ENCODE data around the gene LTBP1. TPM values are rescaled to one million over a fixed set of nuclear protein-coding genes. Genes with fewer than 3 reads are reported as not detected.

LTBP1 gene
- total RNA-seq, 2 experiments from 2014 or later: 61.1 to 82.6 TPM

DNA sequence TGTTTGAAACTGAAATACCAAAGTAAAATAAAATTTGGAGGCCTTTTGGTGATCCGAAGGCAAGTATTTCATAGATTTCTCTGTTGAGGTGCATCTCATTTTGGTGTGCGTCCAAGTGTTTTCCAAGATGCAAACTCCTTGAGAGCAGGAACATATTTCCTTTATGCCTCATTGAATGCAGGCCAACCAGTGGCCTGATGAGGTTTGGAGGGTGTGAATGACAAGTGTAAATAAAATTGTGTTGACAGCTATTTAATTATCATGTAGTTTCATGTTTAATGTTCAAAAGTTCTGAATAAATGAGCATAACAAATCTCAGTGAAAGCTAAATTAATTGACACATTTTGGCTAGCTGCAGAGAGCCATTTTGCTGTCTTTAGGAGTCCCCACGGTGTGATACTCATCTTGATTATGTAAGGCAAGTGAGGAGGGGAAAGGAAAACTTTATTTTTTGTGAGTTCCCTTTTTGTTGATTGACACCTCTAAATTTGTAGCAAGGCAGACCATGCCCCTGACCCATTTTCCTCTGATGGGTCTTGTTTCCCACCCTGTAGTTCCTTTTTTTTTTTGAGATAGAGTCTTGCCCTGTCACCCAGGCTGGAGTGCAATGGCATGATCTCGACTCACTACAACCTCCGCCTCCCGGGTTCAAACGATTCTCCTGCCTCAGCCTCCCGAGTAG is 6.3 kb upstream of the LTBP1 start:
- TF ChIP-seq, protein P1, sequence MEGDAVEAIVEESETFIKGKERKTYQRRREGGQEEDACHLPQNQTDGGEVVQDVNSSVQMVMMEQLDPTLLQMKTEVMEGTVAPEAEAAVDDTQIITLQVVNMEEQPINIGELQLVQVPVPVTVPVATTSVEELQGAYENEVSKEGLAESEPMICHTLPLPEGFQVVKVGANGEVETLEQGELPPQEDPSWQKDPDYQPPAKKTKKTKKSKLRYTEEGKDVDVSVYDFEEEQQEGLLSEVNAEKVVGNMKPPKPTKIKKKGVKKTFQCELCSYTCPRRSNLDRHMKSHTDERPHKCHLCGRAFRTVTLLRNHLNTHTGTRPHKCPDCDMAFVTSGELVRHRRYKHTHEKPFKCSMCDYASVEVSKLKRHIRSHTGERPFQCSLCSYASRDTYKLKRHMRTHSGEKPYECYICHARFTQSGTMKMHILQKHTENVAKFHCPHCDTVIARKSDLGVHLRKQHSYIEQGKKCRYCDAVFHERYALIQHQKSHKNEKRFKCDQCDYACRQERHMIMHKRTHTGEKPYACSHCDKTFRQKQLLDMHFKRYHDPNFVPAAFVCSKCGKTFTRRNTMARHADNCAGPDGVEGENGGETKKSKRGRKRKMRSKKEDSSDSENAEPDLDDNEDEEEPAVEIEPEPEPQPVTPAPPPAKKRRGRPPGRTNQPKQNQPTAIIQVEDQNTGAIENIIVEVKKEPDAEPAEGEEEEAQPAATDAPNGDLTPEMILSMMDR (conservative IDR thresholded peaks at IDR 0.05; ENCODE audit: low read length): no peak
- no peak for TF ChIP-seq EZH2phosphoT487 (IDR thresholded peaks at IDR 0.05; ENCODE audit: borderline replicate concordance, low read depth, low read length)
- BruUV-seq (replicated peaks): no TSS peak
- Histone ChIP-seq H3K4me3 (ENCODE audit: low read depth, low read length, poor library complexity, severe bottlenecking) (no peak overlapping the region), H3K27ac (ENCODE audit: low read depth, low read length, poor library complexity, severe bottlenecking) (no peak overlapping the region), H4K20me1 (ENCODE audit: insufficient read depth, low read length) (no peaks in the 10 kb centered on the region), H3K9me3 (ENCODE audit: low read length) (peaks cover 6% of the 10 kb centered on the region; the same call in 1 of the 2 replicates), H3K36me3 (ENCODE audit: insufficient read depth, low read length) (no peaks in the 10 kb centered on the region; the same call in 1 of the 2 replicates), H2AFZ (ENCODE audit: low read length) (peak overlapping the region; percentile 15; the same call in 1 of the 2 replicates), H3K4me2 (ENCODE audit: low read length) (no peak overlapping the region), H3K79me2 (ENCODE audit: insufficient read depth, low read depth, low read length) (no peaks in the 10 kb centered on the region), H3K9me2 (ENCODE audit: insufficient read depth, low read length) (no peaks in the 10 kb centered on the region), H3K4me1 (ENCODE audit: insufficient read depth, low read length, poor library complexity, severe bottlenecking) (peaks cover 45% of the 10 kb centered on the region)
- ChIA-PET POLR2A (interaction anchor here (0.7 to 1.5 kb wide), 3 partner anchors 11 to 33 kb away, joined by 3 read pairs; no protein-coding TSS in a partner anchor), CTCF (ENCODE audit: unreplicated experiment) (no interaction called here)
- intact Hi-C loops (cut with micrococcal nuclease; ENCODE audit: unreplicated experiment): no loop called here
- DNase-seq (ENCODE audit: low spot score): no peak

DNA sequence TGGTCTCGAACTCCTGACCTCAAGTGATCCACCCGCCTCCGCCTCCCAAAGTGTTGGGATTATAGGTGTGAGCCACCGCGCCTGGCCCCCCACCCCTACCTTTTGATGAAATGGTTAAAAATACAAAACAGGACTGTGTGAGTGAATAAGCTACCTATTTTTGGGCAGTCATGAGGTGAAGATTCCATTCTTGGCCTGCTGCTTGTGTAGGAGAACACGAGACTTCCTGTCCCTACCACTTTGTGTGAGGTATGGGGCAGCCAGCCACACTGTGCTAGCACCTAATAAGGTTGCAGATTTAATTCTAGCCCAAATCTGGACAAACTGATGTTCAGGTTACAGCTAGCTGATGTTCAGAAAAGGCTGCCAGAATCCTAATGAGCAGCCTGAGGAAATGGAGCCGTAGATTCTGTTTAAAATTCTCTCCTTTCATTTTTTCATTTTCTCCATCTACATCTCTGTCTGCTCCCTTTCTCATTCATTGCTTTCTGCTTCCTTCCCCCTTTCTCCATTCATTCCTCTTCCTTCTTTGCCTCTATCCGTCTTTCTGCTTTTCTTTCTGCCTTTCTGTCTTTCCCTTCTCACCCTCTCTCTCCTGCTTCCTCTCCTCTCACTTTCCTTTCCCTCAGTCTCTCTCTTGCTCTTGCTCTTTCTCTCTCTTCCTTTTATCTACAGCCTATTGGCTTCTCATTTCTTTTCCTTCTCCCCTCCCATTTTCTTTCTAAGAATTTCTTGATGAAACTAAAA is 4.6 kb upstream of the LTBP1 start:
- intact Hi-C loops (cut with micrococcal nuclease; ENCODE audit: unreplicated experiment): loop anchor here (1.0 kb wide), 1 partner anchor 31 kb away; no protein-coding TSS in a partner anchor
- Histone ChIP-seq H3K9me3 (ENCODE audit: low read length) (peaks cover 6% of the 10 kb centered on the region; the same call in 1 of the 2 replicates), H3K27ac (ENCODE audit: low read depth, low read length, poor library complexity, severe bottlenecking) (peak overlapping the region; percentile 45), H3K4me3 (ENCODE audit: low read depth, low read length, poor library complexity, severe bottlenecking) (peak overlapping the region; percentile 20), H3K4me2 (ENCODE audit: low read length) (peak overlapping the region; percentile 66), H3K79me2 (ENCODE audit: insufficient read depth, low read depth, low read length) (no peaks in the 10 kb centered on the region), H4K20me1 (ENCODE audit: insufficient read depth, low read length) (no peaks in the 10 kb centered on the region), H3K9me2 (ENCODE audit: insufficient read depth, low read length) (no peaks in the 10 kb centered on the region), H3K4me1 (ENCODE audit: insufficient read depth, low read length, poor library complexity, severe bottlenecking) (peaks cover 53% of the 10 kb centered on the region), H3K36me3 (ENCODE audit: insufficient read depth, low read length) (no peaks in the 10 kb centered on the region; the same call in 1 of the 2 replicates), H2AFZ (ENCODE audit: low read length) (peak overlapping the region; percentile 84)
- no peak for TF ChIP-seq EZH2phosphoT487 (IDR thresholded peaks at IDR 0.05; ENCODE audit: borderline replicate concordance, low read depth, low read length)
- TF ChIP-seq, protein P1 (conservative IDR thresholded peaks at IDR 0.05; ENCODE audit: low read length): no peak
- no TSS peak for BruUV-seq (replicated peaks)
- ChIA-PET CTCF (ENCODE audit: unreplicated experiment) (interaction anchor here (0.6 kb wide), 1 partner anchor 57 kb away, joined by 3 read pairs; no protein-coding TSS in a partner anchor), POLR2A (interaction anchor here (0.6 to 1.5 kb wide), 9 partner anchors 12 to 219 kb away, joined by 3 to 4 read pairs (median 3); no protein-coding TSS in a partner anchor)
- DNase-seq (ENCODE audit: low spot score): peak; percentile 67
